GM21825 (cell line): ENCODE results near the gene OR4K14.
"Not testable (repeated sequence)": the region's sequence is repeated elsewhere in the genome, so short reads cannot be mapped to it uniquely, and the experiment has no call there.

Source experiments
- ATAC-seq: cut with Tn5 transposase; IDR thresholded peaks from one replicate; pipeline ENCODE4 v1.9.1; 2021; ENCODE audit warnings: mild to moderate bottlenecking, moderate library complexity; ENCODE audit not compliant: unreplicated experiment

The OR4K14 gene

GRCh38 chr14:20019257-20019865 is at the start of gene OR4K14:
Gene OR4K14, minus strand, starts transcription at chr14:20019307. Its CDS starts 4,114 bp downstream, at chr14:20015193.
- ATAC-seq = no peak

- ATAC-seq = no peak
Observed at GRCh38 chr14:20059745-20060144, 40.6 kb upstream of the OR4K14 start, which contains the start of gene OR4L1. Gene OR4L1, plus strand, starts transcription at chr14:20060045. Its CDS starts 0 bp downstream, at chr14:20060045.

GRCh38 chr14:20048202-20048601 is 29.1 kb upstream of the OR4K14 start:
- ATAC-seq = no peak

- ATAC-seq = no peak
Observed at GRCh38 chr14:20044243-20044642, 25.1 kb upstream of the OR4K14 start.

GRCh38 chr14:20035938-20036337 is 16.8 kb upstream of the OR4K14 start, which contains the start of gene OR4K13:
Gene OR4K13, minus strand, starts transcription at chr14:20036038. Its CDS starts 1,280 bp downstream, at chr14:20034758.
- ATAC-seq = no peak

GRCh38 chr14:20035449-20035848 is 16.3 kb upstream of the OR4K14 start:
- no peak for ATAC-seq

- ATAC-seq = no peak
Observed at GRCh38 chr14:20031058-20031457, 12.0 kb upstream of the OR4K14 start.

- no peak for ATAC-seq
Observed at GRCh38 chr14:20008156-20008555, 11.0 kb downstream of the OR4K14 start.

- ATAC-seq = no peak
Observed at GRCh38 chr14:20002319-20002718, 16.8 kb downstream of the OR4K14 start.

GRCh38 chr14:20001863-20002262 is 17.2 kb downstream of the OR4K14 start, which contains the start of gene OR4Q2:
Gene OR4Q2, plus strand, starts transcription at chr14:20002163.
- ATAC-seq = no peak

- ATAC-seq = no peak
Observed at GRCh38 chr14:19993438-19993837, 25.7 kb downstream of the OR4K14 start.

GRCh38 chr14:19975291-19975690 is 43.8 kb downstream of the OR4K14 start, which contains the start of gene OR4K15:
Gene OR4K15, plus strand, starts transcription at chr14:19975591. Its CDS starts 0 bp downstream, at chr14:19975591.
- ATAC-seq = no peak

GRCh38 chr14:19974844-19975243 is 44.3 kb downstream of the OR4K14 start:
- ATAC-seq = no peak

GRCh38 chr14:19969735-19970134 is 49.4 kb downstream of the OR4K14 start:
- ATAC-seq = not testable (repeated sequence)
